GM18511 (cell line): ENCODE results near the gene PPP2R5D.
A peak's percentile ranks its signal among the peaks of the same experiment; 100 is the strongest.
"Not testable (repeated sequence)": the region's sequence is repeated elsewhere in the genome, so short reads cannot be mapped to it uniquely, and the experiment has no call there.

Source experiments
- ATAC-seq: cut with Tn5 transposase; IDR thresholded peaks from one replicate; pipeline ENCODE4 v1.9.1; 2021; ENCODE audit warnings: mild to moderate bottlenecking, moderate library complexity; ENCODE audit not compliant: unreplicated experiment

PPP2R5D gene

GRCh38 chr6:42988486-42989020 lies 4.2 kb downstream of the PPP2R5D start:
- no peak for ATAC-seq

GRCh38 chr6:42989923-42990322 lies 5.6 kb downstream of the PPP2R5D start:
- ATAC-seq, result no peak

GRCh38 chr6:42993445-42993844 lies 9.1 kb downstream of the PPP2R5D start:
- no peak for ATAC-seq

- no peak for ATAC-seq
Measured at GRCh38 chr6:42996513-42996912, 12.1 kb downstream of the PPP2R5D start.

GRCh38 chr6:42998205-42998604 lies 13.8 kb downstream of the PPP2R5D start:
- not testable (repeated sequence) for ATAC-seq

- no peak for ATAC-seq
Measured at GRCh38 chr6:43001843-43002242, 17.5 kb downstream of the PPP2R5D start.

GRCh38 chr6:43005844-43006243 lies 21.5 kb downstream of the PPP2R5D start:
- no peak for ATAC-seq

- ATAC-seq, result no peak
Measured at GRCh38 chr6:43006251-43006650, 21.9 kb downstream of the PPP2R5D start.

- no peak for ATAC-seq
Measured at GRCh38 chr6:43007126-43007525, 22.8 kb downstream of the PPP2R5D start.

- ATAC-seq, result no peak
Measured at GRCh38 chr6:43009124-43009523, 24.8 kb downstream of the PPP2R5D start.

- no peak for ATAC-seq
Measured at GRCh38 chr6:43011207-43011606, 26.8 kb downstream of the PPP2R5D start.

- ATAC-seq, result no peak
Measured at GRCh38 chr6:43012364-43012763, 28.0 kb downstream of the PPP2R5D start.

- peak; percentile 23 for ATAC-seq
Measured at GRCh38 chr6:43013097-43013842, 28.9 kb downstream of the PPP2R5D start.

- peak; percentile 97 for ATAC-seq
Measured at GRCh38 chr6:43013843-43014433, 29.6 kb downstream of the PPP2R5D start, which contains the start of the genes KLHDC3 and MEA1. Gene KLHDC3, plus strand, starts transcription at chr6:43014249. Its CDS starts 2,944 bp downstream, at chr6:43017193. Gene MEA1, minus strand, starts transcription at chr6:43013946. Its CDS starts 133 bp downstream, at chr6:43013813.

GRCh38 chr6:43014434-43014909 lies 30.1 kb downstream of the PPP2R5D start:
- no peak for ATAC-seq

- no peak for ATAC-seq
Measured at GRCh38 chr6:43016176-43016942, 32.0 kb downstream of the PPP2R5D start.

- ATAC-seq, result no peak
Measured at GRCh38 chr6:43016943-43017334, 32.6 kb downstream of the PPP2R5D start.

- no peak for ATAC-seq
Measured at GRCh38 chr6:43019152-43019551, 34.8 kb downstream of the PPP2R5D start.

GRCh38 chr6:43020052-43020705 lies 35.8 kb downstream of the PPP2R5D start:
- ATAC-seq, result no peak

- no peak for ATAC-seq
Measured at GRCh38 chr6:43020847-43021246, 36.5 kb downstream of the PPP2R5D start.
